WTC11 (cell line): ENCODE results near the gene PNCK. TPM values are rescaled to one million over a fixed set of nuclear protein-coding genes. Genes with fewer than 3 reads are reported as not detected.

Source experiments
- ATAC-seq: fragments of 200-7000 bp; cut with Tn5 transposase; 2 replicates; pipeline ENCODE4 v1.10.0; 2021; ENCODE audit warnings: mild to moderate bottlenecking, moderate library complexity
- CTCF ChIA-PET: fragments of 300-600 bp; sonication (Branson Sonifier 250); formaldehyde crosslinking; loops from one replicate; lab custom pipeline; 2021; ENCODE audit warnings: antibody characterized with exemption; lab: Charles Lee
- POLR2A ChIA-PET: fragments of 350-600 bp; sonication (Branson Sonifier 250); formaldehyde crosslinking; loops from one replicate; lab custom pipeline; 2021; ENCODE audit warnings: antibody characterized with exemption; lab: Charles Lee
- DNase-seq: peaks from one replicate; pipeline ENCODE4 v3.0.0; 2021; ENCODE audit warnings: low spot score
- H3K27ac Mint-ChIP-seq: 2 replicates; pipeline ENCODE4 v1.8.0; 2021; ENCODE audit warnings: mixed read lengths
- H3K27me3 Mint-ChIP-seq: 2 replicates; pipeline ENCODE4 v1.8.0; 2021; ENCODE audit warnings: low read depth, mild to moderate bottlenecking, moderate library complexity, mixed read lengths
- H3K36me3 Mint-ChIP-seq: 2 replicates; pipeline ENCODE4 v1.8.0; 2021; ENCODE audit warnings: mixed read lengths
- H3K4me1 Mint-ChIP-seq: 2 replicates; pipeline ENCODE4 v1.8.0; 2022; ENCODE audit warnings: mixed read lengths
- H3K4me3 Mint-ChIP-seq: 2 replicates; pipeline ENCODE4 v1.8.0; 2021; ENCODE audit warnings: mild to moderate bottlenecking, moderate library complexity, mixed read lengths
- H3K9me3 Mint-ChIP-seq: 2 replicates; pipeline ENCODE4 v1.8.0; 2021; ENCODE audit warnings: mixed read lengths
- CREM ChIP-seq: sonication (generic); formaldehyde crosslinking; IDR thresholded peaks from 2 replicates; pipeline ENCODE4 v1.8.1; 2022; ENCODE audit warnings: mild to moderate bottlenecking, missing genetic modification reagents, moderate library complexity
- E2F5 ChIP-seq: sonication (generic); formaldehyde crosslinking; IDR thresholded peaks from 2 replicates; pipeline ENCODE4 v1.8.1; 2022; ENCODE audit warnings: mild to moderate bottlenecking, moderate library complexity, missing genetic modification reagents
- FOXK1 ChIP-seq: sonication (generic); formaldehyde crosslinking; IDR thresholded peaks from 2 replicates; pipeline ENCODE4 v1.8.0; 2022; ENCODE audit warnings: mild to moderate bottlenecking, moderate library complexity, missing genetic modification reagents
- GABPB1 ChIP-seq: sonication (generic); formaldehyde crosslinking; IDR thresholded peaks from 2 replicates; pipeline ENCODE4 v1.8.1; 2023; ENCODE audit warnings: mild to moderate bottlenecking, missing genetic modification reagents
- MYBL2 ChIP-seq: sonication (generic); formaldehyde crosslinking; IDR thresholded peaks from 2 replicates; pipeline ENCODE4 v1.8.1; 2023; ENCODE audit warnings: mild to moderate bottlenecking, moderate library complexity, missing genetic modification reagents
- NR1H2 ChIP-seq: sonication (generic); formaldehyde crosslinking; IDR thresholded peaks from 2 replicates; pipeline ENCODE4 v1.9.0; 2021; ENCODE audit warnings: mild to moderate bottlenecking, moderate library complexity, missing genetic modification reagents
- OVOL2 ChIP-seq: fragments of 250-450 bp; sonication (Bioruptor Pico); IDR thresholded peaks from 2 replicates; pipeline ENCODE4 v1.9.0; 2021; ENCODE audit warnings: mild to moderate bottlenecking, borderline replicate concordance
- PREB ChIP-seq: sonication (generic); formaldehyde crosslinking; IDR thresholded peaks from 2 replicates; pipeline ENCODE4 v1.8.1; 2022; ENCODE audit warnings: mild to moderate bottlenecking, missing genetic modification reagents, moderate library complexity, borderline replicate concordance
- RORB ChIP-seq: fragments of 250-450 bp; sonication (Bioruptor Pico); IDR thresholded peaks from 2 replicates; pipeline ENCODE4 v1.9.0; 2021; ENCODE audit warnings: mild to moderate bottlenecking
- SOX15 ChIP-seq: fragments of 250-450 bp; sonication (Bioruptor Pico); IDR thresholded peaks from 2 replicates; pipeline ENCODE4 v1.9.0; 2021; ENCODE audit warnings: mild to moderate bottlenecking
- ZNF219 ChIP-seq: sonication (generic); formaldehyde crosslinking; IDR thresholded peaks from 2 replicates; pipeline ENCODE4 v1.8.0; 2023; ENCODE audit warnings: missing genetic modification reagents, mild to moderate bottlenecking, borderline replicate concordance
- ZNF232 ChIP-seq: sonication (generic); formaldehyde crosslinking; IDR thresholded peaks from 2 replicates; pipeline ENCODE4 v1.8.0; 2022; ENCODE audit warnings: mild to moderate bottlenecking, missing genetic modification reagents
- ZNF281 ChIP-seq: sonication (generic); formaldehyde crosslinking; IDR thresholded peaks from 2 replicates; pipeline ENCODE4 v1.8.0; 2023; ENCODE audit warnings: mild to moderate bottlenecking, missing genetic modification reagents
- ZNF416 ChIP-seq: fragments of 250-450 bp; sonication (Bioruptor Pico); IDR thresholded peaks from 2 replicates; pipeline ENCODE4 v1.9.0; 2021; ENCODE audit warnings: mild to moderate bottlenecking, inconsistent platforms
- ZSCAN18 ChIP-seq: fragments of 250-450 bp; sonication (Bioruptor Pico); IDR thresholded peaks from 2 replicates; pipeline ENCODE4 v2.1.2; 2022; ENCODE audit warnings: mild to moderate bottlenecking, moderate library complexity
- total RNA-seq: library from RNA; stranded (reverse); gene quantifications from 3 replicates; pipeline ENCODE4 v1.2.3, GENCODE V29; 2021
- TF ChIP-seq, protein P1 (sequence below): fragments of 250-450 bp; sonication (Bioruptor Pico); IDR thresholded peaks from 2 replicates; pipeline ENCODE4 v1.9.0; 2021; ENCODE audit warnings: mild to moderate bottlenecking
- TF ChIP-seq, protein P2 (sequence below): sonication (generic); formaldehyde crosslinking; IDR thresholded peaks from 2 replicates; pipeline ENCODE4 v1.8.0; 2023; ENCODE audit warnings: missing genetic modification reagents
- TF ChIP-seq, protein P3 (sequence below): sonication (generic); formaldehyde crosslinking; IDR thresholded peaks from 2 replicates; pipeline ENCODE4 v1.8.1; 2022; ENCODE audit warnings: missing genetic modification reagents, borderline replicate concordance

Gene PNCK
- total RNA-seq, 1 experiment from 2014 or later = 8.6 TPM

DNA sequence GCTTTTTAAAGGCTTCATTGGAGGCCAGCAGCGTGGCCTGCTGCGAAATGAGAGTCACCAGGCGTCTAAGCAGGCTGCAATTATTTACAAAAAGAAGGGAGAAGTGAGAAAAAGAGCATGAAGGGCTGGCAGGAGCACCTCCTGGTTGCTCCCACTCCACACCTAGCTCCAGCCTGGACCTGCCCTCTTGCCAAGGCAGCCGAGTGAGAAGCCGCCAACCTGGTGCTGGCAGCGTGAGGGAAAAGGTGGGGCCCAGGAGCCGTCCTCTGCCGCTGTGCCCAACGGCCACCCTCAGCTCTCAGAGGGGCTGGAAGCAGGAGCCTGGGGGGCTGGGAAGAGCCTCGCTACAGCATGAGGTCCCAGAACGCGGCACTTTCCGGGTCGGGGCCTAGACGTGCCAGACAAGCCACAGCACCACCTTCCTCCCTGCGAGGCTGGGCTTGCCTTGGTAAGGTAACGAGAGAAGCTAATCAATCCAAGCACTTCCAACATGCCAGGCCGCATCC is 30.5 kb upstream of the PNCK start:
- TF ChIP-seq CREM (CRISPR knock-in tag) = no peak
- no peak for TF ChIP-seq ZSCAN18 (CRISPR knock-in tag)
- no peak for TF ChIP-seq NR1H2 (CRISPR knock-in tag)
- TF ChIP-seq, protein P1, sequence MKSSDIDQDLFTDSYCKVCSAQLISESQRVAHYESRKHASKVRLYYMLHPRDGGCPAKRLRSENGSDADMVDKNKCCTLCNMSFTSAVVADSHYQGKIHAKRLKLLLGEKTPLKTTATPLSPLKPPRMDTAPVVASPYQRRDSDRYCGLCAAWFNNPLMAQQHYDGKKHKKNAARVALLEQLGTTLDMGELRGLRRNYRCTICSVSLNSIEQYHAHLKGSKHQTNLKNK (CRISPR knock-in tag) = no peak
- no peak for TF ChIP-seq GABPB1 (CRISPR knock-in tag)
- TF ChIP-seq ZNF281 (CRISPR knock-in tag) = no peak
- no peak for TF ChIP-seq ZNF232 (CRISPR knock-in tag)
- no peak for TF ChIP-seq ZNF219
- TF ChIP-seq SOX15 (CRISPR knock-in tag) = no peak
- no peak for TF ChIP-seq PREB (CRISPR knock-in tag)
- TF ChIP-seq, protein P2, sequence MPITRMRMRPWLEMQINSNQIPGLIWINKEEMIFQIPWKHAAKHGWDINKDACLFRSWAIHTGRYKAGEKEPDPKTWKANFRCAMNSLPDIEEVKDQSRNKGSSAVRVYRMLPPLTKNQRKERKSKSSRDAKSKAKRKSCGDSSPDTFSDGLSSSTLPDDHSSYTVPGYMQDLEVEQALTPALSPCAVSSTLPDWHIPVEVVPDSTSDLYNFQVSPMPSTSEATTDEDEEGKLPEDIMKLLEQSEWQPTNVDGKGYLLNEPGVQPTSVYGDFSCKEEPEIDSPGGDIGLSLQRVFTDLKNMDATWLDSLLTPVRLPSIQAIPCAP (CRISPR knock-in tag) = no peak
- TF ChIP-seq FOXK1 (CRISPR knock-in tag) = no peak
- no peak for TF ChIP-seq MYBL2 (CRISPR knock-in tag)
- no peak for TF ChIP-seq OVOL2 (CRISPR knock-in tag)
- TF ChIP-seq RORB (CRISPR knock-in tag) = no peak
- TF ChIP-seq, protein P3, sequence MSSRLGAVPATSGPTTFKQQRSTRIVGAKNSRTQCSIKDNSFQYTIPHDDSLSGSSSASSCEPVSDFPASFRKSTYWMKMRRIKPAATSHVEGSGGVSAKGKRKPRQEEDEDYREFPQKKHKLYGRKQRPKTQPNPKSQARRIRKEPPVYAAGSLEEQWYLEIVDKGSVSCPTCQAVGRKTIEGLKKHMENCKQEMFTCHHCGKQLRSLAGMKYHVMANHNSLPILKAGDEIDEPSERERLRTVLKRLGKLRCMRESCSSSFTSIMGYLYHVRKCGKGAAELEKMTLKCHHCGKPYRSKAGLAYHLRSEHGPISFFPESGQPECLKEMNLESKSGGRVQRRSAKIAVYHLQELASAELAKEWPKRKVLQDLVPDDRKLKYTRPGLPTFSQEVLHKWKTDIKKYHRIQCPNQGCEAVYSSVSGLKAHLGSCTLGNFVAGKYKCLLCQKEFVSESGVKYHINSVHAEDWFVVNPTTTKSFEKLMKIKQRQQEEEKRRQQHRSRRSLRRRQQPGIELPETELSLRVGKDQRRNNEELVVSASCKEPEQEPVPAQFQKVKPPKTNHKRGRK (CRISPR knock-in tag) = no peak
- TF ChIP-seq ZNF416 (CRISPR knock-in tag) = no peak
- TF ChIP-seq E2F5 = no peak
- ChIA-PET POLR2A (no interaction called here), CTCF (no interaction called here)
- Mint-ChIP-seq H3K36me3 (peaks cover 4% of the 10 kb centered on the region; the same call in 1 of the 2 replicates), H3K27me3 (no peaks in the 10 kb centered on the region), H3K4me3 (no peak overlapping the region), H3K4me1 (0 out of 2 replicates have a peak, but pooled peaks cover 3% of the 10 kb centered on the region), H3K9me3 (no peaks in the 10 kb centered on the region), H3K27ac (no peak overlapping the region)
- no peak for ATAC-seq
- no peak for DNase-seq
